Pancreas (tissue), 10 donors: ENCODE measurements around the gene MARK4. TPM values are rescaled to one million over a fixed set of nuclear protein-coding genes. Genes with fewer than 3 reads are reported as not detected.

ENCODE experiments used
- ATAC-seq, 4 donors: fragments of 200-7000 bp; cut with Tn5 transposase; one replicate each; pipeline versions ENCODE4 v1.8.0 to v1.9.1; 2020; ENCODE audit warnings: mild to moderate bottlenecking in 4 of 4, moderate library complexity in 4 of 4
- DNase-seq, 6 donors: peaks; one replicate each; pipeline ENCODE4 v3.0.0-alpha.2; 2020
- FAIRE-seq: peaks from 2 replicates; lab custom pipeline; 2012; peaks lifted over from hg19 to GRCh38; lab: Jason Lieb, UNC
- H3K27ac ChIP-seq, 4 donors: fragments of 200-600 bp; sonication (generic); 1 replicate in 3 of 4; 2 replicates in 1 of 4; pipeline versions ENCODE4 v1.5.0 to v1.8.0; 2020
- H3K27me3 ChIP-seq, 4 donors: fragments of 200-600 bp; one replicate each; pipeline ENCODE4 v1.8.0; 2021
- H3K36me3 ChIP-seq, 3 donors: fragments of 200-600 bp; sonication (generic) in 1 of 3; one replicate each; pipeline versions ENCODE4 v1.5.0 to v1.8.0; 2020 to 2021
- H3K4me1 ChIP-seq, 3 donors: fragments of 200-600 bp; one replicate each; pipeline ENCODE4 v1.8.0; 2021
- H3K4me3 ChIP-seq, 4 donors: fragments of 200-600 bp; sonication (generic) in 2 of 4; one replicate each; pipeline versions ENCODE4 v1.5.0 to v1.8.0; 2020 to 2021
- H3K9me3 ChIP-seq, 4 donors: fragments of 200-600 bp; one replicate each; pipeline ENCODE4 v1.8.0; 2021
- CTCF ChIP-seq, 4 donors: fragments of 200-600 bp; sonication (generic) in 3 of 4; IDR thresholded peaks; one replicate each; pipeline versions ENCODE4 v1.5.0 to v1.8.0; 2021; ENCODE audit warnings: antibody characterized with exemption in 4 of 4
- WGBS, 2 donors: extraction: QIAGEN DNeasy Blood & Tissue Kit; methylation state at CpG; one replicate each; pipeline ENCODE4 v1.1.7; 2013; 5-methylcytosine and 5-hydroxymethylcytosine counted together
- intact Hi-C, 3 donors: fragments of 100-400 bp; cut with DNase I; formaldehyde crosslinking; loops; one replicate each; pipeline versions ENCODE4 v1.11.1 to v1.14.2; 2022
- polyA plus RNA-seq, 2 donors: library from polyadenylated mRNA; stranded (reverse); fragments of 200-250 nt; gene quantifications; one replicate each; pipeline ENCODE4 v1.2.3, GENCODE V29; 2013
- total RNA-seq, 6 donors: library from RNA; stranded (reverse); fragmentation: NEBNext Ultra II Directional in 4 of 6; extraction: Animal tissue kit (Norgen Biotek cat#: 25700) in 4 of 6; gene quantifications; one replicate each; pipeline versions ENCODE4 v1.2.1 to v1.2.4, GENCODE V29; 2021 to 2023
- donor health status: healthy with polysubstance abuse.
- donor health status: DM: no; HTN: no; CAD: no; lungs with moderate emphysema.
- donor health status: DM: no; HTN: no; CAD: no.
- donor health status: control.
- donor health status: control.
- donor health status: Bipolar disorder and iron deficiency.
- donor health status: DM: yes; HTN: yes; CAD: no.
- donor health status: DM: no; HTN: no; CAD: no.
- donor health status: DM: no; HTN: no; CAD: no.
- donor health status: DM: yes; HTN: yes; CAD: no.

MARK4 gene
- total and polyA plus RNA-seq, 8 donors, result 12.8 to 22.8 (median 20.0) TPM

GRCh38 chr19:45217193-45217956, 33.7 kb upstream of the MARK4 start:
- no peak for TF ChIP-seq CTCF (IDR thresholded peaks at IDR 0.05)
- H3K36me3 ChIP-seq, result no peaks in the 10 kb centered on the region
- intact Hi-C loops, result no loop called here
- H3K27ac ChIP-seq, result no peak overlapping the region
- H3K4me1 ChIP-seq, result no peaks in the 10 kb centered on the region
- DNase-seq (peak in 1 of 6 donors; percentile 45), FAIRE-seq (no peak), ATAC-seq (no peak)
- 23 to 39% methylated on average over 40 to 46 of the region's 46 CpGs for WGBS, 2 donors
- no peak overlapping the region for H3K4me3 ChIP-seq
- no peaks in the 10 kb centered on the region for H3K9me3 ChIP-seq
- H3K27me3 ChIP-seq, result no peaks in the 10 kb centered on the region

GRCh38 chr19:45217957-45218334, 33.1 kb upstream of the MARK4 start:
- intact Hi-C loops, result no loop called here
- Histone ChIP-seq H3K4me3 (no peak overlapping the region), H3K4me1 (no peaks in the 10 kb centered on the region), H3K36me3 (no peaks in the 10 kb centered on the region), H3K27ac (no peak overlapping the region), H3K9me3 (no peaks in the 10 kb centered on the region), H3K27me3 (no peaks in the 10 kb centered on the region)
- no peak for TF ChIP-seq CTCF (IDR thresholded peaks at IDR 0.05)
- no peak for DNase-seq
- 44 to 49% methylated on average over 14 of the region's 14 CpGs for WGBS, 2 donors
- no peak for FAIRE-seq
- ATAC-seq, result no peak

GRCh38 chr19:45218426-45218825, 32.6 kb upstream of the MARK4 start:
- Histone ChIP-seq H3K27me3 (no peaks in the 10 kb centered on the region), H3K27ac (no peak overlapping the region), H3K4me1 (no peaks in the 10 kb centered on the region), H3K36me3 (no peaks in the 10 kb centered on the region), H3K9me3 (no peaks in the 10 kb centered on the region), H3K4me3 (no peak overlapping the region)
- FAIRE-seq (no peak), ATAC-seq (no peak), DNase-seq (no peak)
- intact Hi-C loops, result no loop called here
- TF ChIP-seq CTCF (IDR thresholded peaks at IDR 0.05), result no peak
- WGBS, 2 donors, result 48 to 71% methylated on average over 4 of the region's 4 CpGs

- WGBS, 2 donors, result 74 to 76% methylated on average over 18 of the region's 18 CpGs
- Histone ChIP-seq H3K36me3 (no peaks in the 10 kb centered on the region), H3K4me1 (no peaks in the 10 kb centered on the region), H3K9me3 (no peaks in the 10 kb centered on the region), H3K4me3 (no peak overlapping the region), H3K27ac (no peak overlapping the region), H3K27me3 (no peaks in the 10 kb centered on the region)
- FAIRE-seq (no peak), DNase-seq (no peak), ATAC-seq (no peak)
- intact Hi-C loops, result no loop called here
- TF ChIP-seq CTCF (IDR thresholded peaks at IDR 0.05), result no peak
Observed at GRCh38 chr19:45218911-45219743, 31.9 kb upstream of the MARK4 start.
